Upper lobe of right lung (tissue), 1 donor: ENCODE results near the gene DMTF1. TPM values are rescaled to one million over a fixed set of nuclear protein-coding genes. Genes with fewer than 3 reads are reported as not detected.

ENCODE experiments used
- ATAC-seq: fragments of 200-7000 bp; cut with Tn5 transposase; one replicate; pipeline ENCODE4 v1.9.1; 2020; ENCODE audit warnings: mild to moderate bottlenecking, moderate library complexity
- DNase-seq: peaks from one replicate; pipeline ENCODE4 v3.0.0-alpha.2; 2020
- H3K27ac ChIP-seq: fragments of 200-600 bp; one replicate; pipeline ENCODE4 v1.8.0; 2022
- H3K27me3 ChIP-seq: fragments of 200-600 bp; one replicate; pipeline ENCODE4 v1.8.0; 2022; ENCODE audit warnings: mild to moderate bottlenecking
- H3K36me3 ChIP-seq: fragments of 200-600 bp; one replicate; pipeline ENCODE4 v1.8.0; 2022
- H3K4me1 ChIP-seq: fragments of 200-600 bp; one replicate; pipeline ENCODE4 v1.8.0; 2022
- H3K4me3 ChIP-seq: fragments of 200-600 bp; one replicate; pipeline ENCODE4 v1.8.0; 2022; ENCODE audit warnings: mild to moderate bottlenecking
- H3K9me3 ChIP-seq: fragments of 200-600 bp; one replicate; pipeline ENCODE4 v1.8.0; 2022
- intact Hi-C: fragments of 100-400 bp; cut with DNase I; formaldehyde crosslinking; loops from one replicate; pipeline ENCODE4 v1.11.0; 2022
- total RNA-seq: library from RNA; stranded (reverse); fragmentation: NEBNext Ultra II Directional; extraction: Animal tissue kit (Norgen Biotek cat#: 25700); gene quantifications from one replicate; pipeline ENCODE4 v1.2.1, GENCODE V29; 2021
- TF ChIP-seq, protein P1 (sequence below): fragments of 200-600 bp; IDR thresholded peaks from one replicate; pipeline ENCODE4 v1.8.0; 2022; ENCODE audit warnings: antibody characterized with exemption
- donor health status: DM: no; HTN: yes; CAD: no; lungs with severe emphysema.

The DMTF1 gene
- total RNA-seq, 1 donor from 2014 or later: 82.8 TPM

DNA sequence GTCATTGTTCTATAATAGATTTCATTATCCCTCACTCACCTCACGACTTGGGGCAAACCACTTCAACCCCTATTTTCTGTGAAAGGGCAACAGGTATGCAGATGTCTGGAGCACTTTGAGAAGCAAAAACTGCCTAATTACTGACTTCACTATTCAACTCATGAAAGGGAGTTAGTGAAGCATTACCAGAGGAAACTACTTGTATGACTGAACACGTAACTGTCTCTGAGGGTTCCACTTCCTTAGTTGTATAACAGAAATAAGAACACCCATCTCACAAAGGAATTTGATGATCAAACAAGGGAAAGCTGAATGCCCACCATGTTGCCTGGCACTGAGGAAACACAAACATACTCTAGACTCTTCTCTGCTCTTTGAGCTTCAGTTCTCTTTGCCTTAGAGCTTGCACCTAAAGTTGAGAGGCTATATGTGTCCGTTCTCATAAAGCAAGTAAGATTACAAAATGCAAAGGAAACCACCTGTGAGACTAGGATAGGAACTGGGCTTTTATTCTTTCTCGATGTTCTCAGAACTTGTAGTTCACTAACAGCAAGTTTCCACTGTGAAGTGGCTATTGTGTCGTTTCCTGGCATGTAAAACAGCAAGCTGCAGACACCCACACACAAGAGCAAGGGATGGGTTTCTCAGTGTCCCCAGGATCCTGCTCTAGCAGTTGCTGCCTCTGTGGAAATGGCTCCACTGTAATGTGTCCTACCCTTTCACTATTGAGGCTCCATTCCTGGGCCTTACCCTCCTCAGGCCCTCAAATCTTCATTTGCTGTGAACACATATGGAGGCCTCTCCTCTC, 64.7 kb downstream of the DMTF1 start:
- peak overlapping the region; percentile 92 for H3K27ac ChIP-seq
- TF ChIP-seq, protein P1, sequence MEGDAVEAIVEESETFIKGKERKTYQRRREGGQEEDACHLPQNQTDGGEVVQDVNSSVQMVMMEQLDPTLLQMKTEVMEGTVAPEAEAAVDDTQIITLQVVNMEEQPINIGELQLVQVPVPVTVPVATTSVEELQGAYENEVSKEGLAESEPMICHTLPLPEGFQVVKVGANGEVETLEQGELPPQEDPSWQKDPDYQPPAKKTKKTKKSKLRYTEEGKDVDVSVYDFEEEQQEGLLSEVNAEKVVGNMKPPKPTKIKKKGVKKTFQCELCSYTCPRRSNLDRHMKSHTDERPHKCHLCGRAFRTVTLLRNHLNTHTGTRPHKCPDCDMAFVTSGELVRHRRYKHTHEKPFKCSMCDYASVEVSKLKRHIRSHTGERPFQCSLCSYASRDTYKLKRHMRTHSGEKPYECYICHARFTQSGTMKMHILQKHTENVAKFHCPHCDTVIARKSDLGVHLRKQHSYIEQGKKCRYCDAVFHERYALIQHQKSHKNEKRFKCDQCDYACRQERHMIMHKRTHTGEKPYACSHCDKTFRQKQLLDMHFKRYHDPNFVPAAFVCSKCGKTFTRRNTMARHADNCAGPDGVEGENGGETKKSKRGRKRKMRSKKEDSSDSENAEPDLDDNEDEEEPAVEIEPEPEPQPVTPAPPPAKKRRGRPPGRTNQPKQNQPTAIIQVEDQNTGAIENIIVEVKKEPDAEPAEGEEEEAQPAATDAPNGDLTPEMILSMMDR: no peak
- H3K36me3 ChIP-seq: no peaks in the 10 kb centered on the region
- no peaks in the 10 kb centered on the region for H3K9me3 ChIP-seq
- no peaks in the 10 kb centered on the region for H3K27me3 ChIP-seq
- no peak for DNase-seq
- H3K4me3 ChIP-seq: peak overlapping the region; percentile 86
- intact Hi-C loops: no loop called here
- peaks cover 68% of the 10 kb centered on the region for H3K4me1 ChIP-seq
- no peak for ATAC-seq

DNA sequence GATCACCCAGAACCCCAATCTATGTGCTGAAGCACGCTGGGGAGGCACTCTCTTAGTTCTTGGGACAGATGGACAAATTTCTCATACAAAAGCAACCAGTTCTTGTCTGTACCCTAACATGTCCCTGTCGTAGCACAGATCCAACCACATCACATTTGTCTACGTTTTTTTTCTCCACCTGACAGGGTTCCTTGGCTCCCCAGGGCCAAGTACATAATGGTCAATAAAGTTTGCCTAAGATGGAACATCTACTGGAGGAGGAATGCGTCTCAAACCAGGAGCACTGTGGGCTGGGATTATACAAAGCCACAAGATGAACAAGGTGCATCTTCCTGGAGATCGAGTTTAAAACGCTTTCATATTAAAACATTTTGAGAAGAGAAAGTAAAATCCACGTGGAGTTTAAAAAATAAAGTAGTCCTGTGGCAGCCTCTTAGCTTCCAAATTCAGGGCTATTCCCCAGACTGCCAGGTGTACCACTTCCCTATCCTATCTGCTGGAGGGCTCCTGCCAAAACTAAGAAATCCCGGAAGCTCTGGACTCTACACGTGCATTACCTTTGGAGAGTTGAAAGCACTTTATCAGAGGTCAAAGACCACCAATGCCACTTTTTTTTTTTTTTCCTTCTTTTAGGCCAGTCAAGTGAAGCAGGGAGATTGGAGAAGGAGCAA, 65.9 kb downstream of the DMTF1 start:
- intact Hi-C loops: no loop called here
- H3K4me1 ChIP-seq: peaks cover 56% of the 10 kb centered on the region

DNA sequence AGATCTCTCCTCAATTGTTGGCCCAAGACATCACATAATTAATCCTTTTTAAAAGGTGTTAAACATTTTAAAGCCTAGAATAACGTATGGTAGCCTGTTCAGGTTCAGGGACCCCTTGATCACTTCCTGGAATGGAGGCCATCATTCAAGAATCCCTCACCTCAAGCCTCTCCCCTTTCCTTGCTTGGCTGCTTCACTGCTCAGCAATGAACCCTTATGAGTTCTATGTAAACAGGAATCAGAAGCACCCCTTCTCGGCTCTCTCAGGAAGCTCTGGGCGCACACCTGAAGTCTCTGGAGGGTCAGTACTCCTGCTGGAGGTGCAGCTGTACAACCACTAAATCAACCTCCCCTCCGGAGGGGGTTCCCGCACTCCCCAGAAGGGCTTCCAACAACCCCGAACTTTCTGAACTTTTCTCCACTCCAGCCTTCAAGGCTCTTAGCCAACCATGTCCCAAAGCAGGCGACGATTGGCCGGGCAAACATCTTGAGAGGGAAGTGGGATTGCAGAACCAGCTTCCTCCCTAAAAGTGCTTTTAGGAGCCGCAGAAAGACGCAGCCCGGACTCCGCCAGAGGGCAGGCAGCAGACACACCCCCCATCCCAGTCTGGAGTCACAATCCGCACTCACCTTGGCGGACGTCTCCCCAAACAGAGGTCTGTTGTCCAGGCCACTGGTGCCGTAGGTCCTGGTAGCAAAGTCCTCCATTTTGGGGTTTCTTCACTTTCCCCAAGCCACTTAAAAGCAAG, 66.7 kb downstream of the DMTF1 start:
- peak overlapping the region; percentile 92 for H3K27ac ChIP-seq
- H3K9me3 ChIP-seq: no peaks in the 10 kb centered on the region
- peak overlapping the region; percentile 86 for H3K4me3 ChIP-seq
- peaks cover 47% of the 10 kb centered on the region for H3K4me1 ChIP-seq
- no peaks in the 10 kb centered on the region for H3K27me3 ChIP-seq
- TF ChIP-seq, protein P1: peak; percentile 5
- ATAC-seq (peak; percentile 80), DNase-seq (peak; percentile 94)
- H3K36me3 ChIP-seq: no peaks in the 10 kb centered on the region
- intact Hi-C loops: no loop called here

More for the DNA sequence above, 65.9 kb downstream of the DMTF1 start:
- Histone ChIP-seq H3K4me3 (peak overlapping the region; percentile 86), H3K27ac (peak overlapping the region; percentile 92), H3K9me3 (no peaks in the 10 kb centered on the region), H3K27me3 (no peaks in the 10 kb centered on the region), H3K36me3 (no peaks in the 10 kb centered on the region)
- ATAC-seq: no peak
- DNase-seq: no peak
- TF ChIP-seq, protein P1: no peak

DNA sequence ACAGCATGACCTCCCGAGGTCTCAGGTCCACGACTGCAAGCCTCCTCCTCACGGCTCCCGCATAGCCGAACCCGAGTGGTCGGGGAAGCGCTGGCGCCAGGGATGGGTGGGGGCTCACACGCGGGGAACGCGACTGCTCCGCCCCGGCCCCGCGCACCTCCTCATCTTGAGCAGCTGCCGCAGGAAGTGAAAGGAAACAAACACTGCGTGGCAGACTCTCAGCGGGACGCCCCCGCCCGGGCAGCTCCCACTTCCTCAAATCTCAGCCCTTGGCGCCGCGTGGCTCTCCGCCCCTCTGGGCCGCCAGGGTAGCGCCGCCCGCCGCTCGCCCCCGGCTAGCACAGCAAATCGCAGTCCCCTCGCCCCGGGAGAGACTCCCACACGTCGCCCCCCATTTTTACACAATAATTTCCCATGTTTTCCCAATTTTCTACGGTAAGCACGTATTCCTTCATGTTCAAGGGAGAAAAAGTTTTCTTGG, 67.3 kb downstream of the DMTF1 start, which contains the start of gene TMEM243:
TMEM243 (minus strand) TSS at position 188 of the 481 bp plus-strand sequence. CDS start 229 bp downstream, outside the sequence.
- Histone ChIP-seq H3K4me3 (peak within 1 kb of the TSS; percentile 86), H3K27ac (peak within 1 kb of the TSS; percentile 92), H3K4me1 (peaks cover 42% of the 10 kb centered on the region), H3K36me3 (no peaks in the 10 kb centered on the region), H3K27me3 (peaks cover 2% of the 10 kb centered on the region), H3K9me3 (no peaks in the 10 kb centered on the region)
- TF ChIP-seq, protein P1: peak; percentile 34
- intact Hi-C loops: no loop called here
- ATAC-seq: peak; percentile 85
- peak; percentile 95 for DNase-seq

DNA sequence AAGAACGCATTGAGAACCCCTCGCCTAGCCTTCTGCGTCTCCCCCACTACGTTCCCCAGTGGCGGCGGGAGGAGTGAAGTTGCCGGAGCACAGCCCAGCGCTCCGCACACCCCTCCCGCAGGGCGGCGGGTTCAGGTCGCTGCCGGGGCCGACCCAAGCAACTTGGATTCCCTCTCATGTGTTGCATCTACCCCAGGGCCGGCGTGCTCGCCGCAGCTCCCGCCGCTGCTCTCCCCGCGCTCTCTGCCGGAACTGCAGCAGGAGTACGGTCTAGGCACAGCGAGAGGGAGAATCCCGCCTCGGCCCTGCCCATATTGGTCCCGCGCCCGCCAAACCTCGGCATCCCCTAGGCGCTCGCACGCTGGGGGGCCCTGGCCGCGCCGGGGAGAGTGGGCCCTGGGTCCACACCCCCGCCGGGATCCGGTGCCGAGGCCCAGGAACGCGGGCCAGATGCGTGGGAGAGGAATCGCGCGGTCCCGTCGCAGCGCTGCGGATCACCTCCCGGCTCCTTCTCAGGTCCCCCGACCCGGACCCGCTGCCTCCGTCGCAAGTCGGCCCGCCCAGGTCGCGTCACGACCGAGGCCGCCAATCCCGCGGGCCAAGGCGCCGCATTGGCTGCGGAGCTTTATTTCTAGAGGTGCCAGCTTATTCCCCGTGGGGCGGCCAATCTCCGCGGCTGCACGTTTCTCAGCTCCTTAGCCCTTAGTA, 67.9 kb downstream of the DMTF1 start:
- Histone ChIP-seq H3K36me3 (no peaks in the 10 kb centered on the region), H3K4me1 (peaks cover 39% of the 10 kb centered on the region), H3K27me3 (peaks cover 6% of the 10 kb centered on the region), H3K27ac (peak overlapping the region; percentile 92), H3K4me3 (peak overlapping the region; percentile 86), H3K9me3 (no peaks in the 10 kb centered on the region)
- ATAC-seq (peak; percentile 82), DNase-seq (peak; percentile 94)
- TF ChIP-seq, protein P1: no peak
- intact Hi-C loops: no loop called here
